Middle frontal gyrus (tissue), 1 donor: Measurements from ENCODE around the gene SS18L1.

Experiments used
- DNase-seq: peaks from one replicate; pipeline ENCODE4 v3.0.0-alpha.2; 2015; ENCODE audit warnings: low spot score; ENCODE audit errors: extremely low spot score

The SS18L1 gene

GRCh38 chr20:62119591-62120364, 23.8 kb upstream of the SS18L1 start:
- no peak for DNase-seq

DNA sequence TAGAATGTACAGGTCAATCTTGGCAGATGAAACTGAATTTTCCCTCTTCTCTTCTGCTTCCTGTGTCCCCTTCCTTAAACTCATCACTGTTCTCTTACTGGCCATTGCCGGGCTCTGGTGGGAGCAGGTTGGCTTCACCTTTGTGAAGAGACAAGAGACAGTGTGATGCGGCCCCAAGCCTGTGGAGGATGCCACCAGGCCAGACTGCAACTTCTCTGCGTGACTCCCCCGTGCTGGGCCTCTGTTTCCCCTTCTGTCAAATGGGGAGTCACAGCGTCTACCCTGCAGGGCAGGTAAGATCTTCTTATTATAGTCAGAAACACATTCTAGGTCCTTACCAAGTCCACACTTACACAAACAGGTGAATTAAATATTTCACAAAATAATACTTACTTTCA, 23.2 kb upstream of the SS18L1 start:
- DNase-seq: no peak

DNA sequence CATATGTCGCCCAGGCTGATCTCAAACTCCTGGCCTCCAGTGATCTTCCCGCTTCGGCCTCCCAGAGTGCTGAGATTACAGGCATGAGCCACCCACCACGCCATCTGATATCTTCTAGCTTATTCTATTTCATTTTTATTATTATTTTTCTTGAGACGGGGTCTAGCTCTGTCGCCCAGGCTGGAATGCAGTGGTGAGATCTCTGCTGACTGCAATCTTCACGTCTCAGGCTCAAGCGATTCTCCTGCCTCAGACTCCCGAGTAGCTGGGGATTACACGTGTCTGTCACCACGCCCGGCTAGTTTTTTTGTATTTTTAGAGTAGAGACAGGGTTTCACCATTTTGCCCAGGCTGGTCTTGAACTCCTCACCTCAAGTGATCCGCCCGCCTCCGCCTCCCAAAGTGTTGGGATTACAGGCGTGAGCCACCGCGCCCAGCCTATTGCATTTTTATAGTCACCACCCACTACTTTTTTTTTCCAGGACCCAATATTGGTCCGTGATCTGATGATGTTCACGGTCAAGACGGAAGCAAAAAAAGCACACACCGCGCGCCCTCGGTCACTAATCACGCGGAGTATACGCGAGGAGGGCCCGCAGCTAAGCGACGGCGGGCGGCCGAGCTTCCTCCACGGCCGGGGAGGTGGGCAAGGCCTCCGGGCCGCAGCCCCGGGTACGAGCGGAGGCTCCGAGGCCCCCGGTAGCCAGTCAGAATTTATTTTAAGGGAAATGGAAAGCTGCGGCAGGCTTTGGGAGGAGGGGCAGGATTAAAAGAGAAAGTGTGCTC, 22.4 kb upstream of the SS18L1 start:
- DNase-seq: no peak

DNA sequence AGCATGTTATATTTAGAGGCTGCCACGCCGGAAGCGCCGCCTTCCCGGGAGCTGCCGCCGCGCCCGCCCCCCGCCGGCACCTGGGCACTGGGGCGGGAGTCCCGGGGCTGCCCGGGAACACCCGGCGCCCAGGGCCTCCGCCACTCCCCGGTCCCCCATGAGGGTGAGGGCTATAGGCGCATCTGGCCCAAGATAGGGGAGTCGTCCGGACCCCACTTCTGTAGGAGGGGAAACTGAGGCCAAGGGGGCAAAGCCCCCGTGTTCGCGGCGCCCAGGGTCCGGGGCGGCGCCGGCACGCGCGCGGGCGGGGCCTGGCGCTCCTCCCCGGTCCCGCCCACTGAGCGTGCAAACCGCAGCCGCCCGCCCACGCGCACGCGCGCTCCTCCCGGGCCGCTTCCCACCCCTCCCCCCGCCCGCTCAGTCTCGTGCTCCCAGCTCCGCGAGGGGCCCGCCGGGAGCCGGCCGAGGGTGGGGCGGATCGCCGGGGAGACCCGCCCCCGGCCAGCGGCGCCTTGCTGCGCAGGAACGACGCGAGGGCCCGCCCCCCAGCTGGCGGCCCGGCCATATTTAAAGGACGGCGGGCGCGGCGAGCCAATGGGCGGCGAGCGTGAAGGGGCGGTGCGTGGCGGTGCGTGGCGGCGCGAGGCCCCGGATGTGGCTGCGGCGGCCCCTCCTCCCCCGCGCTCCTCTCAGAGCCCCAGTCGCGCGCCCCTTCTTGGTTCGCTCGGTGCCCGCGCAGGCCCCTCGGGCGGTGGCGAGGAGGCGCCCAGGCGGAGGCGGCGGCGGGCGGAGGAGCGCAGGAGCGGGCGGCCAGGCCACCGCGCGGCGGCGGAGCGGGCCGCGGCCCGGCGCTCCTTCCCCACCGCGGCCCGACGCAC, 21.6 kb upstream of the SS18L1 start, which contains the start of gene LSM14B:
LSM14B (plus strand) TSS at position 700 of the 878 bp plus-strand sequence. CDS start 192 bp downstream, outside the sequence.
- DNase-seq: peak; percentile 95

GRCh38 chr20:62122654-62123449, 20.7 kb upstream of the SS18L1 start:
- no peak for DNase-seq

- no peak for DNase-seq
Observed at GRCh38 chr20:62123450-62124118, 20.0 kb upstream of the SS18L1 start.

DNA sequence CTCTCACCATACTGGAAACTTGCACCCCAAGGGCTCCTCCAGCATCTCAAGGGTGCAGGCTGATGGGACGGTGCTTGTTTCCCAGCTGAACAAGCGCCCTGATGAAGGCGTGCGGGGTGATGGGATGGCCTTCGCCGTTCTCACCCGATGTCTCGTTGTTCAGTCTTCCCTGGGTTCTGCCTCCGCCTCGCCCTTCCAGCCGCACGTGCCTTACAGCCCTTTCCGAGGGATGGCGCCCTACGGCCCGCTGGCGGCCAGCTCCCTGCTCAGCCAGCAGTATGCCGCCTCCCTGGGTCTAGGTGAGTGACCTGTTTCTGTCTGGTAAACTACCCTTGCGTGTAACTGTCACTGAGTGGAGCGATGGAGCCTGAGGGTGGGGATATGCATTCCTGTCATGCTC, 17.4 kb upstream of the SS18L1 start:
- DNase-seq: no peak

- DNase-seq: no peak
Observed at GRCh38 chr20:62127799-62128198, 15.8 kb upstream of the SS18L1 start.

GRCh38 chr20:62128502-62128901, 15.1 kb upstream of the SS18L1 start:
- no peak for DNase-seq

DNA sequence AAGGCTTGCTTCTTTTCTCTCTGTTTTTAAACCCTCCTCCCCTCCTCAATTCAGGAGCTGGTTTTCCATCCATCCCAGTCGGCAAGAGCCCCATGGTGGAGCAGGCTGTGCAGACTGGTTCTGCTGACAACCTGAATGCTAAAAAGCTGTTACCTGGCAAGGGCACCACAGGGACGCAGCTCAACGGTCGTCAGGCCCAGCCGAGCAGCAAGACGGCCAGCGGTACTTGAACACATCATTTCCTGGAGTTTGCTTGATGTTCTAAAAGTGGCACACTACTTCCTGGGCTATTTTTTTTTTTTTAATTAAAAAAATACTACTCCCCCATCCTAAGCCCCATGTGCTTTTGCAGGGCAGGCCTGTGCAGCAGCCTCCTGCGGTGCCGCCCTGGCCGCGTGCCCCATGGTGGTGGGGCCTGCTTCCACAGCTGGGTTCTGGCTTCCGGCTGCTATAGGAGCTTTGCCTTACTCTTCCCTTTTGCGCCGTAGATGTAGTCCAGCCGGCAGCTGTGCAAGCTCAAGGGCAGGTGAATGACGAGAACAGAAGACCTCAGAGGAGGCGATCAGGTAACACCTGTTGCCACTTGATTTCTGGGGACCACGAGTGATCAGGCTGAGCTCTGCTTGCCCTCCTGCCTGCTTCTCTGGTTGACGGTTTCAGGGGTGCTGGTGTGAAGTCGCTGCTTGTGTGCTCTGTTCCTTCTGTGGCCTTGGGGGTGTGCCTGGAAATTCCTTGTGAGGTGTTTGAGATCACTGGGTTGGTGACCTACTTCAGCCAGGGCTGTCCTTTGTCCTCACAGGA, 13.6 kb upstream of the SS18L1 start:
- DNase-seq: no peak

- DNase-seq: no peak
Observed at GRCh38 chr20:62131560-62132320, 11.8 kb upstream of the SS18L1 start.

DNA sequence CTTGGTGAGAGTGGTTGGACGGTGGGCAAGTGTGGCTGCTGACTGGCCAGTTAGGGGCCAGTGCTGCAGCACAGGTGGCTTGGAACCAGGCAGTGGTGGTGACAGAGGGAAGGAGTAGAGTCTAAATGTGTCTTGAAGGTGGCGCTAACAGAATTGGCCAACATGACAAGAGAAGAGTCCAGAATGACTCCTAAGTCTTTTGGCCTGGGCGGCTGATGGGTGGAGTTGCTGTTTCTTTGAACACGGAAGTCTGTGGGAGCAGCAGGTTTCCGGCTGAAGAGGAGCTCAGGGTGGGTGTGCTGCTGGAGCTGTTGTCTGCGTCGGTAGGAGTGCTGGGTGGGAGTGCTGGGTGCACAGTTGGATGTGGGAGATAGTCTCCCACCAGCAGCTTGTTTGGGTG, 11.1 kb upstream of the SS18L1 start:
- DNase-seq: no peak

DNA sequence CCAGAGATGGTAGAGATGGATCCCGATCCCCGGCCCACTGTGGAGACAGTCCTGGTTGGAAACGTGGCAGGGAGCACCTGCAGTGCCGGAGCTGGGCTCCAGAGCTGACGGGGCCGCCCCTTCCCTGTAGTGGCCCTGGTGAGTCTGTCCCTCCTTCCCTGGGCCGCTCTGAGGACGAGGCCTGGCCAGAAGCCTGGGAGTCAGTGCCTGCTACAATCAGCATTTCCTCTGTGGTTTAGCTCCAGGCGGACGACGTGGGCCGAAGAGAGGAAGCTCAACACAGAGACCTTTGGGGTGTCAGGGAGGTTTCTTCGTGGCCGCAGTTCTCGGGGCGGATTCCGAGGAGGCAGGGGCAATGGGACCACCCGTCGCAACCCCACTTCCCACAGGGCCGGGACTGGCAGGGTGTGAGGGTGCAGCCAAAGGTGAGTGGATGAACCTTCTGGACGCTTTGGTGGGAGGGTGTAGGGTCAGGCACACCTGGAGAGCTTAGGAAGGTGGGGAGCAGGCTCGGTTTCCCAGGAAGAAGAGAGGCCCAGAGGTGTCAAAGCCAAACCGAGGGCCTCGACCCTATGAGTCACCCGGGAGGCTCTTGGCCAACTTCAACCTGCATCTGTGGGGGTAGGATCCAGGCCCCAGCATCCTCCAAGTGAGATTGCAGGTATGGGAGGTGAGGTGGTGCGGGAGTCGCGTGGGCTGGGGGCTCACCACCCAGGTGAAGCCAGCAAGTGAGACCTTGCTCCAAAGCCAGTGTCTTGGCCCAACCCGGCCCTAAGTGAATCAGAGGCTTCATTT, 10.3 kb upstream of the SS18L1 start:
- DNase-seq: no peak

- no peak for DNase-seq
Observed at GRCh38 chr20:62133864-62134263, 9.7 kb upstream of the SS18L1 start.

GRCh38 chr20:62134735-62135231, 8.8 kb upstream of the SS18L1 start:
- DNase-seq: no peak

- DNase-seq: no peak
Observed at GRCh38 chr20:62135573-62136266, 7.8 kb upstream of the SS18L1 start.
